HG03108 (cell line): ENCODE results near the gene VTCN1.
"Not testable (repeated sequence)": the region's sequence is repeated elsewhere in the genome, so short reads cannot be mapped to it uniquely, and the experiment has no call there.

Source experiments
- ATAC-seq: cut with Tn5 transposase; IDR thresholded peaks from one replicate; pipeline ENCODE4 v1.9.1; 2021; ENCODE audit warnings: moderate library complexity; ENCODE audit not compliant: unreplicated experiment

VTCN1 gene

GRCh38 chr1:117210831-117211261 lies at the start of gene VTCN1:
TSS of gene VTCN1 (minus strand) at chr1:117210927. CDS start at chr1:117210855, 72 bp downstream.
- no peak for ATAC-seq

GRCh38 chr1:117258791-117259190 lies 48.1 kb upstream of the VTCN1 start:
- no peak for ATAC-seq

GRCh38 chr1:117258075-117258474 lies 47.3 kb upstream of the VTCN1 start:
- not testable (repeated sequence) for ATAC-seq

- ATAC-seq: no peak
Measured at GRCh38 chr1:117257291-117257690, 46.6 kb upstream of the VTCN1 start.

- no peak for ATAC-seq
Measured at GRCh38 chr1:117250061-117250606, 39.4 kb upstream of the VTCN1 start.

GRCh38 chr1:117244971-117245370 lies 34.2 kb upstream of the VTCN1 start:
- ATAC-seq: no peak

- no peak for ATAC-seq
Measured at GRCh38 chr1:117244306-117244705, 33.6 kb upstream of the VTCN1 start.

- ATAC-seq: no peak
Measured at GRCh38 chr1:117241512-117241911, 30.8 kb upstream of the VTCN1 start.

- ATAC-seq: no peak
Measured at GRCh38 chr1:117240547-117240946, 29.8 kb upstream of the VTCN1 start.

GRCh38 chr1:117239467-117239866 lies 28.7 kb upstream of the VTCN1 start:
- ATAC-seq: no peak

- ATAC-seq: no peak
Measured at GRCh38 chr1:117237726-117238381, 27.1 kb upstream of the VTCN1 start.

- ATAC-seq: no peak
Measured at GRCh38 chr1:117235863-117236465, 25.2 kb upstream of the VTCN1 start.

- ATAC-seq: no peak
Measured at GRCh38 chr1:117232531-117232930, 21.8 kb upstream of the VTCN1 start.

GRCh38 chr1:117231748-117232373 lies 21.1 kb upstream of the VTCN1 start:
- ATAC-seq: no peak

- ATAC-seq: no peak
Measured at GRCh38 chr1:117231312-117231711, 20.6 kb upstream of the VTCN1 start.

GRCh38 chr1:117229217-117229616 lies 18.5 kb upstream of the VTCN1 start:
- no peak for ATAC-seq

- ATAC-seq: no peak
Measured at GRCh38 chr1:117225931-117226330, 15.2 kb upstream of the VTCN1 start.

GRCh38 chr1:117216718-117217117 lies 6.0 kb upstream of the VTCN1 start:
- ATAC-seq: no peak

- no peak for ATAC-seq
Measured at GRCh38 chr1:117215733-117216462, 5.2 kb upstream of the VTCN1 start.

GRCh38 chr1:117215019-117215418 lies 4.3 kb upstream of the VTCN1 start:
- ATAC-seq: no peak

- ATAC-seq: no peak
Measured at GRCh38 chr1:117213046-117213445, 2.3 kb upstream of the VTCN1 start.
